Coronary artery (tissue), 2 donors: ENCODE measurements around the gene GOSR1.

Source experiments
- DNase-seq: peaks from one replicate; pipeline ENCODE4 v3.0.0-alpha.2; 2017; ENCODE audit warnings: low spot score
- H3K27ac ChIP-seq, 2 donors: fragments of 200-600 bp; sonication (generic); one replicate each; pipeline ENCODE4 v1.5.1; 2016 to 2019
- H3K4me3 ChIP-seq: fragments of 200-600 bp; sonication (generic); 2 replicates; pipeline ENCODE4 v1.5.1; 2016; ENCODE audit warnings: mild to moderate bottlenecking, moderate library complexity
- CTCF ChIP-seq: fragments of 200-600 bp; sonication (generic); IDR thresholded peaks from one replicate; pipeline ENCODE4 v1.5.1; 2019; ENCODE audit warnings: antibody characterized with exemption

Gene GOSR1

GRCh38 chr17:30503558-30503957, 26.4 kb downstream of the GOSR1 start:
- no peak overlapping the region for H3K27ac ChIP-seq
- DNase-seq = no peak
- H3K4me3 ChIP-seq = no peak overlapping the region
- TF ChIP-seq CTCF = no peak

DNA sequence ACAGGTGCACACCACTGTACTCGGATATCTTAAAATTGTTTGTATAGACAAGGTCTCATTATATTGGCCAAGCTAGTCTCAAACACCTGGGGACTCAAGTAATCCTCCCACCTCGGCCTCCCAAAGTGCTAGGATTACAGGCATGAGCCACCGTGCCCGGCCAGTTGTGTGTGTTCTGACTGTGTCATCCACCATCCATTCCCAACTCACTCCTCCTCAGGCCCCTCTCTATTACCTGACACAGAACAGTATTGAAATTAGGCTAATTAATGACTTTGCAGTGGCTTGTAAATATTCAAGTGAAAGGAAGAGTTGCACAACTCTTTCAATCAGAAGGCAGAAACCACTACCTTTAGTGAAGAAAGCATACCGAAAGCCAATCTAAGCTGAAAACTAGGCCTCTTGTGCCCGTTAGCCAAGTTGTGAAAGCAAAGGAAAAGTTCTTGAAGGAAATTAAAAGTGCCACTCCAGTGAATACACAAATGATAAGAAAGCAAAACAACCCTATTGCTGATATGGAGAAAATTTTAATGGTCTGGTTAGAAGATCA, 28.7 kb downstream of the GOSR1 start:
- no peak for DNase-seq
- no peak overlapping the region for H3K4me3 ChIP-seq
- no peak overlapping the region for H3K27ac ChIP-seq
- no peak for TF ChIP-seq CTCF

DNA sequence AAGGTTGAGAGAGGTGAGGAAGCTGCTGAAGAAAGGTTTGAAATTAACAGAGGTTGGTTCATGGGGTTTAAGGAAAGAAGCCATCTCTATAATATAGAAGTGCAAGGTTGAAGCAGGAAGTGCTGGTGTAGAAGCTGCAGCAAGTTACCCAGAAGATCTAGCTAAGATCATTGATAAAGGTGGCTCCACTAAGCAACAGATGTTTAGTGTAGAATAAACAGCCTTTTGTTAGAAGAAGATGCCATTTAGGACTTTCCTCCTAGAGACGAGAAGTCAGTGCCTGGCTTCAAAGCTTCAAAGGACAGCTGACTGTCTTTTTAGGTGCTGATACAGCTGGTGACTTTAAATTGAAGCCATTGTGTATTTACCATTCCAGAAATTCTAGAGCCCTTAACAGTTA, 29.3 kb downstream of the GOSR1 start:
- TF ChIP-seq CTCF = no peak
- no peak overlapping the region for H3K27ac ChIP-seq
- H3K4me3 ChIP-seq = no peak overlapping the region
- no peak for DNase-seq

- no peak for DNase-seq
- no peak for TF ChIP-seq CTCF
- Histone ChIP-seq H3K4me3 (no peak overlapping the region), H3K27ac (no peak overlapping the region)
These were observed 36.1 kb downstream of the GOSR1 start for GRCh38 chr17:30513346-30513745.

GRCh38 chr17:30514895-30515596, 37.8 kb downstream of the GOSR1 start:
- Histone ChIP-seq H3K27ac (no peak overlapping the region), H3K4me3 (no peak overlapping the region)
- no peak for TF ChIP-seq CTCF
- no peak for DNase-seq

GRCh38 chr17:30517786-30518185, 40.6 kb downstream of the GOSR1 start:
- H3K4me3 ChIP-seq = no peak overlapping the region
- no peak overlapping the region for H3K27ac ChIP-seq
- TF ChIP-seq CTCF = no peak
- no peak for DNase-seq

DNA sequence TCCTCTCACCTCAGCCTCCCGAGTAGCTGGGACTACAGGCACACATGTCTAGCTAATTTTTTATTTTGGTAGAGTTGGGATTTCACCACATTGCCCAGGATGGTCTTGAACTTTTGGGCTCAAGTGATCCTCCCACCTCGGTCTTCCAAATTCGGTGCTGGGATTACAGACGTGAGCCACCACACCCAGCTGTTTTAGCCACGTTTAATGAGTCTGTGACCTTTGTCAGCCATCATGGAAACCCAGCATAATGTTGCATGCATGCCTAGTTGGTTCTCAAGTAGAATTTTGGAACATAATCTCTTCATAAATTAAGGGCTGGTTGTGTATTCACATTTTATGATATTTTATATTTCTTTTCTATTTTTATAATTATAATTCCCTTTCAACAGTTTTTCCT, 42.0 kb downstream of the GOSR1 start:
- peak overlapping the region; percentile 48 to 52 for H3K27ac ChIP-seq
- no peak for TF ChIP-seq CTCF
- H3K4me3 ChIP-seq = peak overlapping the region; percentile 8
- DNase-seq = no peak
